GM10266 (cell line): ENCODE measurements around the gene ENTR1.

Experiments
- DNase-seq: peaks from one replicate; pipeline ENCODE4 v3.0.0; 2012; ENCODE audit errors: extremely low spot score
- TF ChIP-seq, protein P1 (sequence below): IDR thresholded peaks from 2 replicates; pipeline ENCODE4 v1.5.1; 2012; ENCODE audit warnings: mild to moderate bottlenecking, low read depth; ENCODE audit not compliant: control insufficient read depth, insufficient read depth; ENCODE audit errors: missing control alignments

ENTR1 gene

DNA sequence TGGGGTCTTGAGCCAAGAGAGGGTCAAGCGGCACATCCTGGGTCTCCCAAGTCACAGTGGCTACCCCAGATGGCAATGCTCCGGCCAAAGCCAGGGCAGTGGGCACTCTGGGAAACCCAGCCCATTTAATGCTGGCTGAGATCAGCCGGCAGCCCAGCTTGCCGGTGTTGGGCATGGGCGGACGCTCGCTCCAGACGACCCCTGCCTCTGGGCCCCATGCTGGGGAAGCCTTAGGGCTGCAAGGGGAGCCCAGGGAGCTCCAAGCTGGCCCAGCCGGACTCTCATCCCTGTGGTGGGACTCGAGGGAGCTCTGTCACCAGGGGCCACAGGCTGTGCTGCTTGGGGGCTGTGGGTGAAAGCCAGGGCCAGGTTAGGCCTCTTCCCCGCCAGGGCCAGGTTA, 31.0 kb downstream of the ENTR1 start:
- TF ChIP-seq, protein P1, sequence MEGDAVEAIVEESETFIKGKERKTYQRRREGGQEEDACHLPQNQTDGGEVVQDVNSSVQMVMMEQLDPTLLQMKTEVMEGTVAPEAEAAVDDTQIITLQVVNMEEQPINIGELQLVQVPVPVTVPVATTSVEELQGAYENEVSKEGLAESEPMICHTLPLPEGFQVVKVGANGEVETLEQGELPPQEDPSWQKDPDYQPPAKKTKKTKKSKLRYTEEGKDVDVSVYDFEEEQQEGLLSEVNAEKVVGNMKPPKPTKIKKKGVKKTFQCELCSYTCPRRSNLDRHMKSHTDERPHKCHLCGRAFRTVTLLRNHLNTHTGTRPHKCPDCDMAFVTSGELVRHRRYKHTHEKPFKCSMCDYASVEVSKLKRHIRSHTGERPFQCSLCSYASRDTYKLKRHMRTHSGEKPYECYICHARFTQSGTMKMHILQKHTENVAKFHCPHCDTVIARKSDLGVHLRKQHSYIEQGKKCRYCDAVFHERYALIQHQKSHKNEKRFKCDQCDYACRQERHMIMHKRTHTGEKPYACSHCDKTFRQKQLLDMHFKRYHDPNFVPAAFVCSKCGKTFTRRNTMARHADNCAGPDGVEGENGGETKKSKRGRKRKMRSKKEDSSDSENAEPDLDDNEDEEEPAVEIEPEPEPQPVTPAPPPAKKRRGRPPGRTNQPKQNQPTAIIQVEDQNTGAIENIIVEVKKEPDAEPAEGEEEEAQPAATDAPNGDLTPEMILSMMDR: no peak
- no peak for DNase-seq

DNA sequence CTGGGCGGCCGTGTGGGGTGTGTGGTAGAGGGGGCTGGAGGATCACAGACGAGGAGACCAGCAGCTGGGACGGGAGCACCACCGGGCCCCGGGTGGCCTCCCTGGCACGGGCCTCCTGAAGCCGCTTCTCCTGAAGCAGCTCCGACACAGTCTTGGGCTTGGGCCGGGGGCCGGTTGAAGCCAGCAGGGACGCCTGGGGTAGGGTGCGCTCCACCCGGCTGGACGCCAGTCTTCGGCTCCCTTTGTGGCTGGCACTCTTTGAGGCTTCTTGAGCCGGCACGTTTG, 31.5 kb downstream of the ENTR1 start:
- TF ChIP-seq, protein P1: no peak
- no peak for DNase-seq

DNA sequence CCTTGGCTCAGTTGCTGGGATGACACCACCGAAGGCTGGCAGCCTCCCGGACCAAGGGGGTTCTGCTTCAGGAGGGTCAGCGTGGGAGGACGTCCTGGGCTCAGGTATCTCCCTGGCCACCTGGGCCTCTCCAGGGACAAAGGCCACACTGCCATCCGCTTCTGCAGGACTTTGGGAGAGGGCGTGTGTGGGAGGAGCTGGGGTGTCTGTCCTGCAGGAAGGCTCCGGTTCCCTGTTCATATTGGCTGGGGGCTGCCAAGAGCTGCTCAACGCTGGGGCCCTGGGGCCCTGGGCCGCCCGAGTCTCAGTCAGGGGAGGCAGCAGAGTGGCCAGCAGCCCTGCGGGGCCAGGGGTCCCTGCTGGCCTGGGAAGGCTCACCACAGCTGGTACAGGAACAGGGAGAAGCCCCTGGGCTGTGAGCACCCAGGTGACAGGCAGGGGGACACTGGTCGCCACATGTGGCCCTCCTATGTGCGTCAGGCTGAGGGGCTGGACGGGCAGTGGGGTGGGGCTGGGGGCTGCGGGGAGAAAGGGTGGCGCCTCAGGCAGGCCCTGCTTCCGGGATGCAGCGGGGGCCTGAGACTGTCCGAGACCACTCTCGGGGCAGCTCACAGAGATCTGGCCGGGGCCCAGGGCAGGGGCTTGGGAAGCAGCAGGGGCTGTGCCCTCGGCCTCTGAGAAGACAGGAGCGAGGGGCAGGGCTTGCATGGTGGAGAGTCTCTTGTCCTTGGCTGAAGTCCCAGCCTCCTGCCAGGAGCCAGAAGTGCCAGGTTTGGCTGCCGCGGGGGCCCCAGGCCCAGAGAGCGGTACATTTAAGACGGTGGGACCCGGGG, 32.0 kb downstream of the ENTR1 start:
- no peak for DNase-seq
- TF ChIP-seq, protein P1: no peak

DNA sequence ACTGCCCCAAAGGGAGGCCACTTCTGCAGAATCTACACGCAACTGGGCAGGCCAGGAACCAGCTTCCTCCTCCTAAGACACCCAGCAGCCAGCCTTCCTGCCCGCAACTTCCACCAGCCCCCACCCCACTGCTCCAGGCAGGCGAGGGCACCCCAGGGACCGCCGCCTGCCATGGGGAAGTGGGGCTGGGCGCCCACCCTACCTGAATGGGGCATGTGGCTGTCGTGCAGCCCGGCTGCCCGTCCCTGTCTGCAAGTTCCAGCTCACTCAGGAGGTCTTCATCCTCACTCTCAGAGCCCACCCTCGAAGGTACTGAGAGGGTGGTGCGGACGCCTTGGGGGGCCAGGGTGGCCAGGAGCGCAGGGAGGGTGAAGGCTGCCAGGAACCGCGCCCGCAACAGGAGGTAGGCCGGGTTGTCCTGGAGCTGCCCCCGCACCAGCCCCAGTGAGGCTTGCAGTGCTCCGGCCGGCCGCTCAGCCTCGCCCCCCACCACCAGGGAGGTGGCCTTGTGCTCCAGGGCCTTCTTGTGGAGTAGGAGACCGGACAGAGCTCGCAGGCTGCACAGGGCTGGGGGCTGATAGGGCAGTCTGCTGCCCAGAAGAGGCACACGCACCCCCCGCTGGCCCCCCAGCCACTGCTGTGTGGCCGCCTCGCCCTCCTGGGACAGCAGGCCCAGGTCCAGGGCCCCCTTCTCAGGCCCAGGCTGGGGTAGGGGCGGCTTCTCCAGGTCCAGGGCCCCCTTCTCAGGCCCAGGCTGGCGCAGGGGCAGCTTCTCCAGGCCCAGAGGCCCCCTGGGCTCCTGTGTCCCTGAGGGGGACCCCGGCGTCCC, 32.9 kb downstream of the ENTR1 start:
- TF ChIP-seq, protein P1: no peak
- no peak for DNase-seq

DNA sequence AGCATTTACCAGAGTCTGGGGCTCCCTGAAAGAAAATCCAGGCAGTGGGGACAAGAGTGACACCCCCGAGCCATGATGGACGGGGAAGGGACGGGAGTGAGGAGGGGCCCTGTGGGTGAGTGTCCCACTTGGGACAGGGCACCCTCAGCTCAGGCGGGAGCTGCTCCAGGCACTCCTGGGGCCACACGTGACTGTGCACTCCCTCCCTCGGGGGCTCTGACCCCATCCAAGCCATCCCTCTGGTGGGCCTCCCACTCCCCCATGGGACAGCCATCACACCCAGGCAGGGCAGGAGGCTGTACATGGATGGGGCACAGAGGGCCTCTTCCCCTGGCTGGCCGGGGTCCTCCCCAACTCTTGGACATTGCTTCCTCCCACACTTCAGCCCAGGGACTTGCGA, 34.0 kb downstream of the ENTR1 start:
- TF ChIP-seq, protein P1: no peak
- DNase-seq: no peak

DNA sequence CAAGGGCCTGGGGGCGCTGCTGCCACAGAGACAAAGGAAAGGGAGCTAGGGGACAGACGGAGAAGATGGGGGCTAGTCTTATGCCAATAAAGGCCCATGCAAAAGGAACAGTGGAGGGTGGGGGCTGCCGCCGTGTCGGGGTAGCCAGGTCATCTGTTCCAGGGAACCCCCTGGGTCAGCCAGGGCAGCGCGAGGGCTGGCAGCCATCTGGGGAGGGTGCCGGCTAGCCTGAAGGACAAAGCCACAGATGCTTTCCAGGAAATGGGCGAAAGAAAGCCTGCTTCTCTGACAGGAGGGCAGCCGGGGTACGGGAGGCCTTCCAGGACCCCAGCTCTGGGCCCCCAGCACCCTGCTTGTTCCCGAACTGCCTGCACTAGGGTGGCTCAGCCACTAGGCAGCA, 35.3 kb downstream of the ENTR1 start:
- DNase-seq: no peak
- TF ChIP-seq, protein P1: no peak

DNA sequence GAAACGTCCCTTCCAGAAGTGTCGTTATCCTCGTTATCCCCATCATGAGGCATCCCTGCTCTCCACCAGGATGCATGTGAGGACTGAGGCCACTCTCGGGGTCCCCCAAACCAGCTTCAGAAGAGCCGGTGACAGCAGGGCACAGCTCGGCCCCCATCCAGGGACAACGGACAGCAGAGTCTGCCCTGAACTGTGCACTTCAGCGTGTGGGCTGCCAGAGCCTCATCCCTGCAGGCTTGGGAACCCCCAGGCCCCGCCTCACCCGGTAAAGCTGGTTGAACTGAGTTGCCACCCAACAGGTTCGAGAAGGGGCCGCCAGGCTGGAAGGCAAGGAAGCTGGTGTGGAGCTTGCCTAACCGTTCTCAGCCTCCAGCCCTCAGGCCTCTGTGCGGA, 36.2 kb downstream of the ENTR1 start:
- DNase-seq: no peak
- TF ChIP-seq, protein P1: no peak
